ENCODE results near the gene GSG1.

The GSG1 gene

GRCh38 chr12:13090054-13090453, 13.4 kb downstream of the GSG1 start:
- Histone ChIP-seq H3K4me3 (replicated peaks; ENCODE audit: insufficient read depth, low read length) (no peak overlapping the region), H3K27me3 (ENCODE audit: insufficient read depth, poor library complexity, severe bottlenecking) (no peaks in the 10 kb centered on the region), H3K27ac (replicated peaks) (no peak overlapping the region)
- no peak for DNase-seq (ENCODE audit: low read depth in 1 of 2, low spot score in 1 of 2)
- no peak for TF ChIP-seq SPI1 (IDR thresholded peaks at IDR 0.05; ENCODE audit: borderline replicate concordance, low read depth)
- TF ChIP-seq CTCF (IDR thresholded peaks at IDR 0.05; ENCODE audit: insufficient read depth, low read length), result no peak
- TF ChIP-seq GABPA (IDR thresholded peaks at IDR 0.05; ENCODE audit: low read depth), result no peak

GRCh38 chr12:13088496-13088895, 15.0 kb downstream of the GSG1 start:
- no peak overlapping the region for H3K27ac ChIP-seq (replicated peaks)
- H3K4me3 ChIP-seq (replicated peaks; ENCODE audit: insufficient read depth, low read length), result no peak overlapping the region
- no peak for DNase-seq (ENCODE audit: low read depth in 1 of 2, low spot score in 1 of 2)
- no peaks in the 10 kb centered on the region for H3K27me3 ChIP-seq (ENCODE audit: insufficient read depth, poor library complexity, severe bottlenecking)
- TF ChIP-seq CTCF (IDR thresholded peaks at IDR 0.05; ENCODE audit: insufficient read depth, low read length) (no peak), POLR2AphosphoS5 (IDR thresholded peaks at IDR 0.05; ENCODE audit: low read depth) (no peak), GABPA (IDR thresholded peaks at IDR 0.05; ENCODE audit: low read depth) (no peak), REST (IDR thresholded peaks at IDR 0.05; ENCODE audit: insufficient replicate concordance, low read depth) (no peak), SPI1 (IDR thresholded peaks at IDR 0.05; ENCODE audit: borderline replicate concordance, low read depth) (no peak)

- DNase-seq (ENCODE audit: low read depth in 1 of 2, low spot score in 1 of 2), result no peak
- Histone ChIP-seq H3K27me3 (ENCODE audit: insufficient read depth, poor library complexity, severe bottlenecking) (no peaks in the 10 kb centered on the region), H3K27ac (replicated peaks) (no peak overlapping the region), H3K4me3 (replicated peaks; ENCODE audit: insufficient read depth, low read length) (no peak overlapping the region)
- TF ChIP-seq REST (IDR thresholded peaks at IDR 0.05; ENCODE audit: insufficient replicate concordance, low read depth) (no peak), GABPA (IDR thresholded peaks at IDR 0.05; ENCODE audit: low read depth) (no peak), SPI1 (IDR thresholded peaks at IDR 0.05; ENCODE audit: borderline replicate concordance, low read depth) (no peak), POLR2AphosphoS5 (IDR thresholded peaks at IDR 0.05; ENCODE audit: low read depth) (no peak), CTCF (IDR thresholded peaks at IDR 0.05; ENCODE audit: insufficient read depth, low read length) (no peak)
These were observed 15.7 kb downstream of the GSG1 start for GRCh38 chr12:13087766-13088165.

- H3K4me3 ChIP-seq (replicated peaks; ENCODE audit: insufficient read depth, low read length), result no peak overlapping the region
- TF ChIP-seq GABPA (IDR thresholded peaks at IDR 0.05; ENCODE audit: low read depth), result no peak
- no peak for TF ChIP-seq POLR2AphosphoS5 (IDR thresholded peaks at IDR 0.05; ENCODE audit: low read depth)
- TF ChIP-seq CTCF (IDR thresholded peaks at IDR 0.05; ENCODE audit: insufficient read depth, low read length), result no peak
- TF ChIP-seq REST (IDR thresholded peaks at IDR 0.05; ENCODE audit: insufficient replicate concordance, low read depth), result no peak
- TF ChIP-seq SPI1 (IDR thresholded peaks at IDR 0.05; ENCODE audit: borderline replicate concordance, low read depth), result no peak
- DNase-seq (ENCODE audit: low read depth in 1 of 2, low spot score in 1 of 2), result no peak
- H3K27me3 ChIP-seq (ENCODE audit: insufficient read depth, poor library complexity, severe bottlenecking), result no peaks in the 10 kb centered on the region
- H3K27ac ChIP-seq (replicated peaks), result no peak overlapping the region
These were observed 17.3 kb downstream of the GSG1 start for GRCh38 chr12:13085968-13086686.
